Activated naive CD4-positive, alpha-beta T cell treated with anti-CD3 and anti-CD28 coated beads, Interleukin-2, amount 50 U/mL, for 24 hours (primary cell): ENCODE data around the gene FAM240A.
"Not testable (repeated sequence)": the region's sequence is repeated elsewhere in the genome, so short reads cannot be mapped to it uniquely, and the experiment has no call there.

Source experiments
- H3K27ac Mint-ChIP-seq: one replicate; pipeline ENCODE4 v1.8.0; 2021; ENCODE audit warnings: mild to moderate bottlenecking, mixed read lengths
- H3K27me3 Mint-ChIP-seq: one replicate; pipeline ENCODE4 v1.8.0; 2021; ENCODE audit warnings: mixed read lengths
- H3K36me3 Mint-ChIP-seq: one replicate; pipeline ENCODE4 v1.8.0; 2021; ENCODE audit warnings: mixed read lengths
- H3K4me1 Mint-ChIP-seq: one replicate; pipeline ENCODE4 v1.8.0; 2021; ENCODE audit warnings: mixed read lengths
- H3K4me3 Mint-ChIP-seq: one replicate; pipeline ENCODE4 v1.8.0; 2021; ENCODE audit warnings: mild to moderate bottlenecking, mixed read lengths
- H3K9me3 Mint-ChIP-seq: one replicate; pipeline ENCODE4 v1.8.0; 2021; ENCODE audit warnings: mixed read lengths

The FAM240A gene

GRCh38 chr3:46579756-46580286, 32.5 kb upstream of the FAM240A start:
- no peaks in the 10 kb centered on the region for H3K36me3 Mint-ChIP-seq
- H3K27me3 Mint-ChIP-seq = no peaks in the 10 kb centered on the region
- H3K27ac Mint-ChIP-seq = no peak overlapping the region
- peaks cover 11% of the 10 kb centered on the region for H3K4me1 Mint-ChIP-seq
- no peaks in the 10 kb centered on the region for H3K9me3 Mint-ChIP-seq
- peak overlapping the region; percentile 30 for H3K4me3 Mint-ChIP-seq

- Mint-ChIP-seq H3K36me3 (no peaks in the 10 kb centered on the region), H3K9me3 (no peaks in the 10 kb centered on the region), H3K27me3 (no peaks in the 10 kb centered on the region), H3K27ac (no peak overlapping the region), H3K4me3 (no peak overlapping the region), H3K4me1 (peaks cover 11% of the 10 kb centered on the region)
Observed at GRCh38 chr3:46580675-46581074, 31.6 kb upstream of the FAM240A start.

- no peaks in the 10 kb centered on the region for H3K27me3 Mint-ChIP-seq
- H3K4me1 Mint-ChIP-seq = peaks cover 13% of the 10 kb centered on the region
- no peaks in the 10 kb centered on the region for H3K9me3 Mint-ChIP-seq
Observed at GRCh38 chr3:46584598-46585467, 27.5 kb upstream of the FAM240A start.

GRCh38 chr3:46585799-46586693, 26.3 kb upstream of the FAM240A start:
- no peak overlapping the region for H3K4me3 Mint-ChIP-seq

More at GRCh38 chr3:46584598-46585467, 27.5 kb upstream of the FAM240A start:
- H3K4me3 Mint-ChIP-seq = no peak overlapping the region
- no peaks in the 10 kb centered on the region for H3K36me3 Mint-ChIP-seq
- H3K27ac Mint-ChIP-seq = no peak overlapping the region

GRCh38 chr3:46586738-46587246, 25.5 kb upstream of the FAM240A start:
- H3K4me3 Mint-ChIP-seq = no peak overlapping the region
- H3K27me3 Mint-ChIP-seq = no peaks in the 10 kb centered on the region
- H3K4me1 Mint-ChIP-seq = peaks cover 13% of the 10 kb centered on the region
- H3K27ac Mint-ChIP-seq = no peak overlapping the region
- H3K36me3 Mint-ChIP-seq = no peaks in the 10 kb centered on the region
- H3K9me3 Mint-ChIP-seq = no peaks in the 10 kb centered on the region

More at GRCh38 chr3:46585799-46586693, 26.3 kb upstream of the FAM240A start:
- Mint-ChIP-seq H3K27ac (no peak overlapping the region), H3K36me3 (no peaks in the 10 kb centered on the region), H3K9me3 (no peaks in the 10 kb centered on the region), H3K4me1 (peaks cover 13% of the 10 kb centered on the region), H3K27me3 (no peaks in the 10 kb centered on the region)

- not testable (repeated sequence) for H3K27me3 Mint-ChIP-seq, H3K4me3 Mint-ChIP-seq, H3K27ac Mint-ChIP-seq, H3K9me3 Mint-ChIP-seq, H3K36me3 Mint-ChIP-seq
- H3K4me1 Mint-ChIP-seq = peaks cover 13% of the 10 kb centered on the region
Observed at GRCh38 chr3:46587268-46587667, 25.1 kb upstream of the FAM240A start.

- Mint-ChIP-seq H3K4me3 (no peak overlapping the region), H3K4me1 (no peaks in the 10 kb centered on the region), H3K9me3 (no peaks in the 10 kb centered on the region), H3K27ac (no peak overlapping the region), H3K27me3 (no peaks in the 10 kb centered on the region), H3K36me3 (no peaks in the 10 kb centered on the region)
Observed at GRCh38 chr3:46593274-46593862, 19.0 kb upstream of the FAM240A start.

- Mint-ChIP-seq H3K4me1 (no peaks in the 10 kb centered on the region), H3K27ac (no peak overlapping the region), H3K4me3 (no peak overlapping the region), H3K36me3 (no peaks in the 10 kb centered on the region), H3K27me3 (no peaks in the 10 kb centered on the region), H3K9me3 (no peaks in the 10 kb centered on the region)
Observed at GRCh38 chr3:46593979-46594378, 18.3 kb upstream of the FAM240A start.

GRCh38 chr3:46594723-46595122, 17.6 kb upstream of the FAM240A start:
- no peaks in the 10 kb centered on the region for H3K36me3 Mint-ChIP-seq
- H3K4me3 Mint-ChIP-seq = no peak overlapping the region
- H3K9me3 Mint-ChIP-seq = no peaks in the 10 kb centered on the region
- H3K27me3 Mint-ChIP-seq = no peaks in the 10 kb centered on the region
- H3K4me1 Mint-ChIP-seq = no peaks in the 10 kb centered on the region
- H3K27ac Mint-ChIP-seq = no peak overlapping the region

- Mint-ChIP-seq H3K4me1 (no peaks in the 10 kb centered on the region), H3K27me3 (no peaks in the 10 kb centered on the region), H3K36me3 (no peaks in the 10 kb centered on the region), H3K27ac (no peak overlapping the region), H3K4me3 (no peak overlapping the region), H3K9me3 (no peaks in the 10 kb centered on the region)
Observed at GRCh38 chr3:46595819-46596314, 16.5 kb upstream of the FAM240A start.

- H3K9me3 Mint-ChIP-seq = no peaks in the 10 kb centered on the region
- H3K36me3 Mint-ChIP-seq = no peaks in the 10 kb centered on the region
- H3K4me3 Mint-ChIP-seq = no peak overlapping the region
- H3K4me1 Mint-ChIP-seq = no peaks in the 10 kb centered on the region
- peak overlapping the region; percentile 9 for H3K27ac Mint-ChIP-seq
- no peaks in the 10 kb centered on the region for H3K27me3 Mint-ChIP-seq
Observed at GRCh38 chr3:46599590-46599989, 12.7 kb upstream of the FAM240A start.

- H3K4me3 Mint-ChIP-seq = no peak overlapping the region
- no peaks in the 10 kb centered on the region for H3K4me1 Mint-ChIP-seq
- H3K36me3 Mint-ChIP-seq = no peaks in the 10 kb centered on the region
- H3K9me3 Mint-ChIP-seq = no peaks in the 10 kb centered on the region
- no peaks in the 10 kb centered on the region for H3K27me3 Mint-ChIP-seq
- no peak overlapping the region for H3K27ac Mint-ChIP-seq
Observed at GRCh38 chr3:46603446-46604046, 8.8 kb upstream of the FAM240A start.

- Mint-ChIP-seq H3K27ac (no peak overlapping the region), H3K36me3 (no peaks in the 10 kb centered on the region), H3K4me1 (no peaks in the 10 kb centered on the region), H3K9me3 (no peaks in the 10 kb centered on the region), H3K4me3 (no peak overlapping the region), H3K27me3 (no peaks in the 10 kb centered on the region)
Observed at GRCh38 chr3:46604127-46604526, 8.2 kb upstream of the FAM240A start.

- H3K27me3 Mint-ChIP-seq = no peaks in the 10 kb centered on the region
- H3K4me1 Mint-ChIP-seq = no peaks in the 10 kb centered on the region
- H3K27ac Mint-ChIP-seq = no peak overlapping the region
- no peaks in the 10 kb centered on the region for H3K9me3 Mint-ChIP-seq
- H3K4me3 Mint-ChIP-seq = no peak overlapping the region
- no peaks in the 10 kb centered on the region for H3K36me3 Mint-ChIP-seq
Observed at GRCh38 chr3:46607603-46608028, 4.7 kb upstream of the FAM240A start.

- Mint-ChIP-seq H3K4me1 (no peaks in the 10 kb centered on the region), H3K4me3 (no peak overlapping the region), H3K9me3 (no peaks in the 10 kb centered on the region), H3K36me3 (no peaks in the 10 kb centered on the region), H3K27ac (no peak overlapping the region), H3K27me3 (no peaks in the 10 kb centered on the region)
Observed at GRCh38 chr3:46609212-46609721, 3.1 kb upstream of the FAM240A start.
